HT1080 (cell line): Measurements from ENCODE around the gene PDE4B. TPM values are rescaled to one million over a fixed set of nuclear protein-coding genes. Genes with fewer than 3 reads are reported as not detected.

Source experiments
- DNase-seq: peaks from one replicate; pipeline ENCODE4 v3.0.0-alpha.2; 2015; ENCODE audit warnings: low read depth
- total RNA-seq: library from RNA; depleted of rRNA; stranded (reverse); fragments of >200 nt; shearing (Covaris generic); gene quantifications from 2 replicates; pipeline ENCODE4 v1.2.3, GENCODE V29; 2014

PDE4B gene
- total RNA-seq, 1 experiment from 2014 or later = 7.6 TPM

GRCh38 chr1:66281808-66282207 is 489.1 kb downstream of the PDE4B start:
- DNase-seq = no peak

GRCh38 chr1:66282343-66282852 is 489.7 kb downstream of the PDE4B start:
- peak; percentile 63 for DNase-seq

DNA sequence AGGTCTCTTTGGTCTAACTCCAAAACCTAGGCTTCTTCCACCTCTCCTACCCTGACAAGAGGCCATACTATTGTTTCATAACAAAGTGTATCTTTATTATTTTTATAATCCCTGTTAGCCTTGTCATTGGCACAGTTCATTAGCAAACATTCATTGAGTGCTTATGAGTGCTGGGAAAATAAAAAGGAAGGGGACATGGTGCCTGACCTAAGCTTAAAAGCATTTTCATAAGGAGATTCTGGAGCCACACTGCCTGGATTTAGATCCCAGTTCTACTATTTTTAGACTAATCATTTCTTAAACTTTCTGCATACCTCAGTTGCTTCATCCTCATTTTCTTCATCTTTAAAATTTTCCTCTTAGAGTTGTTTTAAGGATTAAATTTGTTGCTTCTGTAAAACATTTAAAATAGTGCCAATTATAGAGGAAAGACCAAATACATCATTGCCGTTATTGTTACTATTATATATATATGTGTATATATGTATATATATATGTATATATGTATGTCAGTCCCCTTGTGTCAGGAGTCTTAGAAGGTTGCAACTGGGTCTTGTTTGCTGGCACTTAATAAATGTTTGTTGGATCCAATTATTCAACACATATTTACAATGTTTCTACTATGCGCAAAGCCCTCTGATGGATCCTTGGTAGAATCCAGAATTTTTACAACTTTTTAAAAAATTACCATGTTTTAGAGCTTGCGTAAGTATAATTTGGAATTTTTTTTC is 490.4 kb downstream of the PDE4B start:
- DNase-seq = no peak

GRCh38 chr1:66283622-66284041 is 490.9 kb downstream of the PDE4B start:
- DNase-seq = peak; percentile 62

DNA sequence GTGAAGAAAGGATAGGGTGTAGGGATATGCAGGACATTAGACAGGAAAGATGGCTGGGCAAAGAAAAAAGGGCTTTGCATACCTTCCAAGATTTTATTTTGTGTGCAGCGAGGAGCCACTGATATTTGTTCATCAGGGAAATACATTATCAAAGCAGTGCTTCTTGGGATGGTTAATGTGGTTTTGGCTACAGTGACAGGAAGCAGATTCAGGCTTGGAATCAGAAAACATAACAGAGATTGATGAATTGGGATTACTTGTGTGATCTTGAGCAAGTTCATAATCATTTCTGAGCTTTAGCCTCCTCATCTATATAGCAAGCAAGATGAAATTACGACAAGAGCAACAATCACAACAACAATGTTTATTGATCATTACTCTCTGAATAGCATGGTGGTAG is 492.1 kb downstream of the PDE4B start:
- DNase-seq = no peak

DNA sequence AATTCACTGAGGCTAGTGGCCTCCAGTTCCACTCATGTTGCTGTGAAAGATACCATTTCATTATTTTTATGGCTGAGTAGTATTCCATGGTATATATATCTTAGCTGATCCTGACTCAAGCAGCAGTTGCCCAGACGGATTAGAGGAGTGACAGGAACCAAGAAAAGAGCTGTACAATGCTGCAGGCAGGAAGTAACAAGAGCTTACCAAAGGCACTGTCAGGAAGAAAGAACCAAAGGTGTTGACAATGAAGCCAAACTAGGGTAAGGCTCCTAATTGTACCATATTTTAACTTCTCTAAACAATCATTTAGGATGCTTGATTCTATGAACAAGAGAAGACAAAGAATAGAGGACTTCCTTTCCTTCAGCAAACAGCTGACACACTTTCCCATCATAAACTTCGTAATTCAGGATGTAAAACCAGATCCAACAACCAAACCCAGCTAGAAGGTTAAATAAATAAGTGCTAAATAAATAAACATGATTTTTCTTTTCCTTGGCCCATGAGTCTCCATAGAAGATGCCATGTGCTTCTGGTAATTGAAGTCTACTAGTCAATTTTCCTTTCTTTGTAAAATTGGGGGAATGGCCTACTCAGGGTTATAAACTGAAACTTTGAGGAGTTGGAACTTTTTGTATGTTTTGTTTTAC is 493.0 kb downstream of the PDE4B start:
- no peak for DNase-seq

DNA sequence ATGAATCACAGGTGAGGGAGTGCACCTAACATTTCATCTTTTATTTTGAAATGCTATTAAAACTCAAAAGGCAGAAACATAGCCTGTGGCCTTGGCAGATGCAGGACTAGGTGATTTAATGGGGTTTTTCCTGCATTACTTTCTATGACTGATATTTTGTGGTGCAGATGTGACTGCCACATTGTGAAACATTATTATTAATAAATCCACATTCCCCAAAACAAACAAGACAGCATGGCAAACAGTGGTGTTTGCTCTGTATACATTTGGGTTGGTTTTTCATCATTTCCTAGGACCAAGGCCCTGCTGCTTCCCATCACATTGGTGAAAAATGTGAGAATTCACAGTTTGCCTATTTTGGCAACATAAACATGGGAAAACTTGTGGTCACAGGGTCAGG is 493.6 kb downstream of the PDE4B start:
- DNase-seq = no peak

DNA sequence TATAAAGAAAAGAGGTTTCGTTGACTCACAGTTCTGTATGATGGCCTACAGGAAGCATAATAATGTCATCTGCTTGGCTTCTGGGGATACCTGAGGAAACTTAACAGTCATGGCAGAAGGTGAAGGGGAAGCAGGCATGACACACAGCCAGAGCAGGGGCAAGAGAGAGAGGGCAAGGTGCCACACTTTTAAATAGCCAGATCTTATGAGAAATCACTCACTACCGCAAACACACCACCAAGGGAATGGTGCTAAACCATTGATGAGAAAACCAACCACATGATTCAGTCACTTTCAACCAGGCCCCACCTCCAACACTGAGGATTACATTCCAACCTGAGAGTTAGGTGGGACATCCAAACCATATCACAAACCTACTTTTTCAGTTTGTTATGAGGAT is 495.4 kb downstream of the PDE4B start:
- no peak for DNase-seq

- no peak for DNase-seq
These were observed 498.3 kb downstream of the PDE4B start for GRCh38 chr1:66290761-66291530.

- no peak for DNase-seq
These were observed 498.8 kb downstream of the PDE4B start for GRCh38 chr1:66291531-66291864.

- no peak for DNase-seq
These were observed 499.6 kb downstream of the PDE4B start for GRCh38 chr1:66292305-66292704.

DNA sequence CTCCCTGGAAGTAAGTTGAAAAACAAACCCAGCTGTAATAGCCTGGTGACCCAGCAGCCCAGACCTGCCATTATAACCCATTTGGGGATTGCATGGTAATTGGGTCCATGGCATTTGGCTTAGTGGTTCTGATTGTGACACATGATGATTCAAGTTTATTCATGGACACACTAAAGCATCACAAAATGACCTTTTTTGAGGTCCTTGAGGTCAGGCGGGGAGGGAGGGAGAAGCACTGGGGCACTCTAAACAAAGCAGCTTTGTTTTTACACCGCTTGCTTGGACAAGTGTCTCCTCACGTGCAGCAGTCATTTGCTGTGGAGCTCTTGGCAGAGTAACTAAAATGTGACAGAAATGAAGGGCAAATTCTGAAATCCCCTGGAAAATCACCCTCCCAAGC is 500.2 kb downstream of the PDE4B start:
- DNase-seq = peak; percentile 16

- DNase-seq = peak; percentile 77
These were observed 502.1 kb downstream of the PDE4B start for GRCh38 chr1:66294707-66295370.

DNA sequence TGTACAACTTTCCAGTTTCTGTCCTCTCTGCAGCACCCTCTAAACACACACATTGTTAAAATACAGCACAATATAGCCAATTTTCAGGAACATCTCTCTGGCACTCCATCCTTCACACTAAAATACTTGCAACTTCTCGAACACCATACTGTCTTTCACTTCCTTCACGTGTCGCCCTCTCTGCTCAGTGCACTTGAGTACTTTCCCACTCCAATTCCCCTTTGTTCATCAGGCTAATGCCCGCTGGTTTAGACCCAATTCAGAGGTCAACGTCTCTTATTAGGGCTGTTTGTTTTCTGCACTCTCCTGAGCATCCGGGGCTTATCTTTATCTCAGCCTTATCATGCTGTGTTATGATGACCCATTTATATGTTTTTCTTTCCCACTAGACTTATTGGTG is 503.1 kb downstream of the PDE4B start:
- DNase-seq = no peak

DNA sequence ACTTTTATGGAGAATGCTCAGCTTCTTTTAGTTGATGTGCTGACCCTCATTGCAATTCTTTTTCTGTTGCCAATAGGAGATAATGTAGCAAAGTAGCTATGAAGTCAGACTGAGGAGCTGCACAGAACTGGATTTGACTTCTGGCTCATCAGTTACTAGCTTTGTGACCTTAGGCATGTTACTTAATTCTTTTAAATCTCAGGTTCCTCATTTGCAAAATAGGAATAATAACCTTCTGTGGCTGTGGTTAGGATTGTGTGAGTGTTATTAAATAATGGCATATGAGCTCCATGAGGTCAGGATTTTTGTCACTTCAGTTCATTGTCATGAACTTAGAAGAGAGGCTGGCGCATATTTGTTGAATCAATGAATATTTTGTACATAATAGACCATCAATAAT is 503.7 kb downstream of the PDE4B start:
- DNase-seq = no peak

GRCh38 chr1:66296951-66297350 is 504.3 kb downstream of the PDE4B start:
- no peak for DNase-seq

DNA sequence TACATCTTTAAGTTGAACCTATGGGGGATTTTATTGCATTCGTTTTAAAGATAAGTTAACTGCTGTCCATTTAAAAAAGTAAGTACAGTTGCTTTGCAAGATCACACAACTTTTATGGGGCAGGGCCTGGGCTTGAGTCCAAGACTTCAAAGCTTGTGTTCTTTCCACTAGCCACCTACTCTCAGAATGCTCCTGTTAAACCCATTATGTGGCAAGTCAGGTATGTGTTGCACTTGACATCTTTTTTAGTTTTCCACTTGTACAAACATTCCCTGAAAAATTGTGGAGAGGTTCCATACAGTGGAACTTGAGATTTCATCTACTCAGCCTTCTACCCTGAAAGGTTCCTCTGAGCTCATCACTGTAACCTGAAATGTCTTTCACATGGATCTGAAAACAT is 505.8 kb downstream of the PDE4B start:
- peak; percentile 13 for DNase-seq

DNA sequence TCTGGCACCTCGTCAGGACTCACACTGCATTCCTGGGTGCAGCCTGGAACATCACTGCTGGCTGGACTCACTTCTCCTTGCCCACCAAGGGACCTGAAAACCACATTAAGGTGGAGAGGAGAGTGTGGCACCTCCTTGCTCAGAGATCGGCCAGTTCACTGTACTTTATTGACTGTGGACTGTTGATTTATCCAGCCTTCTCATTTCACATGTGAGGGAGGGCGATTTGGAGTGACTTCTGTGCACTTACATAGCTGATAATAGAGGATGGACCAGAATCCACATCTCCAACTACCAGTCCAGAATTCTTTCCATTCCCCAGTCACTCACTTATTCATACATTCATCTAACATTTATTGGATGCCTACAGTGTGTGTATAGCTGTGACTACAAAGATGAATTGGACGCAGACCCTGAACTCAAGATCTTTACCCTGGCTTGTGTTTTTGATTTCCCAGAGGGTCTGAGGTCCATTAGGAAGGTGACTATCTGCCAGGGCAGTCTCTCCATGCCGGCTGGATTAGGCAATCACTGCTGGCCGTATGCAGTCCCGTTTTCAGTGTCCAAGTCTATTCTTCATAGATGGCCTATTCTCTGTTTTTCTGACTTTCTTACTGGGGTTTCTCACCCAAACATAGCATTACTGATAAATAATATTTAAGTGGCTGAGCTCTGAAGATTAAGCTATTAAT is 507.7 kb downstream of the PDE4B start:
- DNase-seq = no peak

- DNase-seq = peak; percentile 60
These were observed 508.3 kb downstream of the PDE4B start for GRCh38 chr1:66300972-66301451.

DNA sequence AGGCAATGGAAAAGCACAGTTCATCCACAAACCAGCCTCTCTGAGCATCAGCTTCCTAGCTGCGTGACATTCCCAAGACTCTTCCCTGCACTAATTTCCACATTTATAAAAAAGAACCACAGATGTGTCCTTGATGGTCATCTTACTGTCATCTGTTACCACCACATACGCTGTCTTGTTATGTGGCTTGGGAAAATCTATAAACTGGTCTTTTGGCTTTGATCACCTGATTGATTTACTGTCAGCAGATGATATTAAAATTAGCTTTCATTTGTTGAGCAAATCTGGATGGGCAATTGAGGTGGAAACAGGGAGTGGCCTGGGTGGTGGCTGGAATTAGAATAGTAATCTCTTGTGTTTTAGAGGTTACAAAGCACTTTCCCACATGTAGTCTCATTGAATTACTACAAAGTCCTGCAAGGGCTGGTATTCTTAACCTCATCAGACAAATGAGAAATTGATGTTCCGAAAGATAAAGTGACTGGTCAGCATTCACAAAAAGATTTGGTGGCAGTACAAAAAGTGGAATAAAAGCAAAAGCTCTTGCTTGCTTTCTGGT is 509.6 kb downstream of the PDE4B start:
- DNase-seq = no peak

GRCh38 chr1:66302815-66303214 is 510.1 kb downstream of the PDE4B start:
- DNase-seq = peak; percentile 52
